ENCODE data around the gene RBM23. TPM values are rescaled to one million over a fixed set of nuclear protein-coding genes. Genes with fewer than 3 reads are reported as not detected.
A peak's percentile ranks its signal among the peaks of the same experiment; 100 is the strongest.

RBM23 gene
- total and polyA plus RNA-seq, 9 of the 15 experiments (the other 6 are each of a cell fraction or from before 2014, with no cell fraction given), result 46.0 to 102 (median 58.5) TPM

GRCh38 chr14:22882529-22883172 is 36.3 kb downstream of the RBM23 start:
- ATAC-seq (peak; percentile 64), DNase-seq (ENCODE audit: extremely low read depth in 1 of 4, low spot score in 3 of 4) (peak; percentile 77 to 88 (median 82)), FAIRE-seq (peak; percentile 77)
- H3K4me2 ChIP-seq (ENCODE audit: insufficient read depth, low read length), result peak overlapping the region; percentile 20; the same call in 1 of the 2 replicates
- BruUV-seq (replicated peaks), result no TSS peak
- intact Hi-C loops (cut with micrococcal nuclease), result no loop called here
- H3K9ac ChIP-seq (ENCODE audit: insufficient read depth in 1 of 2, low read depth in 2 of 2, low read length in 2 of 2), result peak overlapping the region in 1 of 2 experiments; percentile 76; a peak in 2 of 4 replicates
- no peaks in the 10 kb centered on the region for H3K9me3 ChIP-seq (replicated peaks; ENCODE audit: control insufficient read depth, insufficient read depth, low read depth, low read length)
- peaks cover 5% of the 10 kb centered on the region; the same call in 1 of the 2 replicates for H4K20me1 ChIP-seq (replicated peaks; ENCODE audit: control insufficient read depth, insufficient read depth, low read length)
- ChIA-PET CTCF (ENCODE audit: low intra/inter-chr PET ratio) (interaction anchor here (1.0 kb wide), 1 partner anchor 9 kb away, joined by 3 read pairs; no protein-coding TSS in a partner anchor), POLR2A (interaction anchor here (0.5 to 3.8 kb wide), 10 partner anchors 10 to 1610 kb away, joined by 3 to 60 read pairs (median 3); partner anchors contain the start of gene LRP10)
- WGBS (ENCODE audit: insufficient coverage, low coverage, missing lambda C conversion rate), result 37% methylated on average over 5 of the region's 6 CpGs
- 0 out of 2 replicates have a peak overlapping the region, but pooled peaks have one; percentile 46 for H2AFZ ChIP-seq (ENCODE audit: low read depth, low read length)
- no peak overlapping the region for H3K4me3 ChIP-seq
- H3K27ac ChIP-seq (ENCODE audit: extremely low read depth, low read depth, low read length), result no peak overlapping the region
- peaks cover 20 to 31% of the 10 kb centered on the region in 2 experiments for H3K4me1 ChIP-seq (replicated peaks in 1 of 2; ENCODE audit: control insufficient read depth in 2 of 2, insufficient read depth in 2 of 2, low read length in 2 of 2)
- peaks cover 8% of the 10 kb centered on the region; the same call in 2 of the 3 replicates for H3K36me3 ChIP-seq (ENCODE audit: control insufficient read depth, insufficient read depth, low read length)
- no peaks in the 10 kb centered on the region for H3K9me1 ChIP-seq (ENCODE audit: control insufficient read depth, insufficient read depth, low read length)
- H3K27me3 ChIP-seq (ENCODE audit: control insufficient read depth in 2 of 2, insufficient read depth in 2 of 2, low read length in 2 of 2), result no peaks in the 10 kb centered on the region
- H3K79me2 ChIP-seq (ENCODE audit: control insufficient read depth, insufficient read depth, low read length), result peaks cover 7% of the 10 kb centered on the region
- in situ Hi-C loops (cut with MboI), result no loop called here
- TF ChIP-seq, protein P1, sequence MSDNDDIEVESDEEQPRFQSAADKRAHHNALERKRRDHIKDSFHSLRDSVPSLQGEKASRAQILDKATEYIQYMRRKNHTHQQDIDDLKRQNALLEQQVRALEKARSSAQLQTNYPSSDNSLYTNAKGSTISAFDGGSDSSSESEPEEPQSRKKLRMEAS (CRISPR knock-in tag; IDR thresholded peaks at IDR 0.05), result no peak
- TF ChIP-seq, protein P2, sequence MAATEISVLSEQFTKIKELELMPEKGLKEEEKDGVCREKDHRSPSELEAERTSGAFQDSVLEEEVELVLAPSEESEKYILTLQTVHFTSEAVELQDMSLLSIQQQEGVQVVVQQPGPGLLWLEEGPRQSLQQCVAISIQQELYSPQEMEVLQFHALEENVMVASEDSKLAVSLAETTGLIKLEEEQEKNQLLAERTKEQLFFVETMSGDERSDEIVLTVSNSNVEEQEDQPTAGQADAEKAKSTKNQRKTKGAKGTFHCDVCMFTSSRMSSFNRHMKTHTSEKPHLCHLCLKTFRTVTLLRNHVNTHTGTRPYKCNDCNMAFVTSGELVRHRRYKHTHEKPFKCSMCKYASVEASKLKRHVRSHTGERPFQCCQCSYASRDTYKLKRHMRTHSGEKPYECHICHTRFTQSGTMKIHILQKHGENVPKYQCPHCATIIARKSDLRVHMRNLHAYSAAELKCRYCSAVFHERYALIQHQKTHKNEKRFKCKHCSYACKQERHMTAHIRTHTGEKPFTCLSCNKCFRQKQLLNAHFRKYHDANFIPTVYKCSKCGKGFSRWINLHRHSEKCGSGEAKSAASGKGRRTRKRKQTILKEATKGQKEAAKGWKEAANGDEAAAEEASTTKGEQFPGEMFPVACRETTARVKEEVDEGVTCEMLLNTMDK (IDR thresholded peaks at IDR 0.05; ENCODE audit: borderline replicate concordance, insufficient read depth, low read depth, low read length, poor library complexity, severe bottlenecking), result no peak
- TF ChIP-seq, protein P3, sequence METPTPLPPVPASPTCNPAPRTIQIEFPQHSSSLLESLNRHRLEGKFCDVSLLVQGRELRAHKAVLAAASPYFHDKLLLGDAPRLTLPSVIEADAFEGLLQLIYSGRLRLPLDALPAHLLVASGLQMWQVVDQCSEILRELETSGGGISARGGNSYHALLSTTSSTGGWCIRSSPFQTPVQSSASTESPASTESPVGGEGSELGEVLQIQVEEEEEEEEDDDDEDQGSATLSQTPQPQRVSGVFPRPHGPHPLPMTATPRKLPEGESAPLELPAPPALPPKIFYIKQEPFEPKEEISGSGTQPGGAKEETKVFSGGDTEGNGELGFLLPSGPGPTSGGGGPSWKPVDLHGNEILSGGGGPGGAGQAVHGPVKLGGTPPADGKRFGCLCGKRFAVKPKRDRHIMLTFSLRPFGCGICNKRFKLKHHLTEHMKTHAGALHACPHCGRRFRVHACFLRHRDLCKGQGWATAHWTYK (CRISPR knock-in tag; IDR thresholded peaks at IDR 0.05), result no peak
- TF ChIP-seq BRCA1 (IDR thresholded peaks at IDR 0.05) (no peak), BRCA1 (CRISPR knock-in tag; IDR thresholded peaks at IDR 0.05) (no peak), ZHX1 (conservative IDR thresholded peaks at IDR 0.05; ENCODE audit: low read length) (no peak), ZNF311 (CRISPR knock-in tag; IDR thresholded peaks at IDR 0.05) (no peak), JUN (IDR thresholded peaks at IDR 0.05; ENCODE audit: borderline replicate concordance, low read depth, low read length) (no peak), JUN (CRISPR knock-in tag; IDR thresholded peaks at IDR 0.05; ENCODE audit: borderline replicate concordance) (no peak), ZNF586 (CRISPR knock-in tag; conservative IDR thresholded peaks at IDR 0.05) (no peak), RBM17 (IDR thresholded peaks at IDR 0.05; ENCODE audit: borderline replicate concordance, low read depth, low read length) (no peak), MTA1 (IDR thresholded peaks at IDR 0.05; ENCODE audit: borderline replicate concordance) (no peak)
- TF ChIP-seq, protein P4, sequence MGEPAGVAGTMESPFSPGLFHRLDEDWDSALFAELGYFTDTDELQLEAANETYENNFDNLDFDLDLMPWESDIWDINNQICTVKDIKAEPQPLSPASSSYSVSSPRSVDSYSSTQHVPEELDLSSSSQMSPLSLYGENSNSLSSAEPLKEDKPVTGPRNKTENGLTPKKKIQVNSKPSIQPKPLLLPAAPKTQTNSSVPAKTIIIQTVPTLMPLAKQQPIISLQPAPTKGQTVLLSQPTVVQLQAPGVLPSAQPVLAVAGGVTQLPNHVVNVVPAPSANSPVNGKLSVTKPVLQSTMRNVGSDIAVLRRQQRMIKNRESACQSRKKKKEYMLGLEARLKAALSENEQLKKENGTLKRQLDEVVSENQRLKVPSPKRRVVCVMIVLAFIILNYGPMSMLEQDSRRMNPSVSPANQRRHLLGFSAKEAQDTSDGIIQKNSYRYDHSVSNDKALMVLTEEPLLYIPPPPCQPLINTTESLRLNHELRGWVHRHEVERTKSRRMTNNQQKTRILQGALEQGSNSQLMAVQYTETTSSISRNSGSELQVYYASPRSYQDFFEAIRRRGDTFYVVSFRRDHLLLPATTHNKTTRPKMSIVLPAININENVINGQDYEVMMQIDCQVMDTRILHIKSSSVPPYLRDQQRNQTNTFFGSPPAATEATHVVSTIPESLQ (CRISPR knock-in tag; IDR thresholded peaks at IDR 0.05), result no peak

Measured in K562 (cell line).